RWPE1 (cell line): ENCODE measurements around the gene ZNF385B.

Source experiments
- CTCF ChIA-PET: fragments of 350-600 bp; sonication (Branson Sonifier 250); formaldehyde crosslinking; extraction: SDS; loops from one replicate; lab custom pipeline; 2021; lab: Yijun Ruan, JAX
- POLR2A ChIA-PET: fragments of 400-600 bp; formaldehyde crosslinking; extraction: SDS; loops from one replicate; lab custom pipeline; 2020; ENCODE audit warnings: antibody characterized with exemption; ENCODE audit not compliant: low non-redundant PET; lab: Yijun Ruan, JAX
- DNase-seq: peaks from one replicate; pipeline ENCODE4 v3.0.0; 2012; ENCODE audit warnings: low spot score
- H3K27ac ChIP-seq: fragments of 450-650 bp; 2 replicates; pipeline ENCODE4 v1.5.1; 2017
- TF ChIP-seq, protein P1 (sequence below): fragments of 450-650 bp; conservative IDR thresholded peaks from 2 replicates; pipeline ENCODE4 v1.5.1; 2017; ENCODE audit warnings: low read depth, mild to moderate bottlenecking

ZNF385B gene

DNA sequence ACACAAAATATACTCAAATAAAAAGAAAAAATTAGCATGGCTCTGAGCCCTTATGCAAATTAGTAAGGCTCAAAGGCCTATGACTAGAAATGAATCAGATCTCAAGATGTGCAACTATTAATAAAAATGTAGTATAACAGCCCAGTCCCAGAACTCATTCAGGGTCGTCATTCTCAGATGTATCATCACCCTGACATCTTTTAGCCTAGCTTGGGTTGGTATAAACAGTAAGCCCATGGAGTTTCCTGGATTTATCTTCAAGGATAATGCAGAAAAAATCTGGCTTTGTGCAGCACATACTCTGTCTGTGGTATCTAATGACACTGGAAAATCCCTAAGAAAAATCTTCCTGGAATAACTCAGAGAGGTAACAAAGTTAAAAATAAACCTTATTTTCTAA lies 239.3 kb downstream of the ZNF385B start:
- DNase-seq: no peak

GRCh38 chr2:179619947-179620467 lies 241.4 kb downstream of the ZNF385B start:
- TF ChIP-seq, protein P1, sequence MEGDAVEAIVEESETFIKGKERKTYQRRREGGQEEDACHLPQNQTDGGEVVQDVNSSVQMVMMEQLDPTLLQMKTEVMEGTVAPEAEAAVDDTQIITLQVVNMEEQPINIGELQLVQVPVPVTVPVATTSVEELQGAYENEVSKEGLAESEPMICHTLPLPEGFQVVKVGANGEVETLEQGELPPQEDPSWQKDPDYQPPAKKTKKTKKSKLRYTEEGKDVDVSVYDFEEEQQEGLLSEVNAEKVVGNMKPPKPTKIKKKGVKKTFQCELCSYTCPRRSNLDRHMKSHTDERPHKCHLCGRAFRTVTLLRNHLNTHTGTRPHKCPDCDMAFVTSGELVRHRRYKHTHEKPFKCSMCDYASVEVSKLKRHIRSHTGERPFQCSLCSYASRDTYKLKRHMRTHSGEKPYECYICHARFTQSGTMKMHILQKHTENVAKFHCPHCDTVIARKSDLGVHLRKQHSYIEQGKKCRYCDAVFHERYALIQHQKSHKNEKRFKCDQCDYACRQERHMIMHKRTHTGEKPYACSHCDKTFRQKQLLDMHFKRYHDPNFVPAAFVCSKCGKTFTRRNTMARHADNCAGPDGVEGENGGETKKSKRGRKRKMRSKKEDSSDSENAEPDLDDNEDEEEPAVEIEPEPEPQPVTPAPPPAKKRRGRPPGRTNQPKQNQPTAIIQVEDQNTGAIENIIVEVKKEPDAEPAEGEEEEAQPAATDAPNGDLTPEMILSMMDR: no peak
- ChIA-PET POLR2A (no interaction called here), CTCF (no interaction called here)
- DNase-seq: no peak
- no peak overlapping the region for H3K27ac ChIP-seq

More for the DNA sequence above, 239.3 kb downstream of the ZNF385B start:
- ChIA-PET CTCF (no interaction called here), POLR2A (no interaction called here)
- TF ChIP-seq, protein P1: no peak
- H3K27ac ChIP-seq: no peak overlapping the region

DNA sequence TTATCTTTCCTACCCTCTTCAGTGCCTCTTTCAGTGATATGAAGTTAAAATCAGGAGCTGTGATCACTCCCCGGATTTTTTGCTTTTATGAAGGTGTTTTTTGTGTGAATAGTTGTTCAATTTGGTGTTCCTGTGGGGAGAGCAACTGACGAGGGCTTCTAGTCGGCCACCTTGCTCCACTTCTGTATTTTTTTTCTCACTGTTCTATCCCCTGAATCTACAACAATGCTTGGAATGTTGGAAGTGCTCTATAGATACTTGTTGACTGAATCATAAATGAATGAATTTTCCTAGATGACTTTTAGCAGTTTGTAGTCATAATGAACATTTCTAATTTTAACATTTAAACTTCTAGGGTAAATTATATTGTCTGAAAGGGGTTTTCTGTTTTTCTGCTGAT lies 247.3 kb downstream of the ZNF385B start:
- TF ChIP-seq, protein P1: no peak
- DNase-seq: no peak
- ChIA-PET POLR2A (no interaction called here), CTCF (interaction anchor here (1.2 kb wide), 1 partner anchor 191 kb away, joined by 3 read pairs; no protein-coding TSS in a partner anchor)
- H3K27ac ChIP-seq: no peak overlapping the region

- CTCF ChIA-PET: interaction anchor here (0.8 to 1.2 kb wide), 2 partner anchors 93 to 191 kb away, joined by 3 read pairs; no protein-coding TSS in a partner anchor
- DNase-seq: no peak
- POLR2A ChIA-PET: no interaction called here
These were observed 247.7 kb downstream of the ZNF385B start for GRCh38 chr2:179613701-179614100.

DNA sequence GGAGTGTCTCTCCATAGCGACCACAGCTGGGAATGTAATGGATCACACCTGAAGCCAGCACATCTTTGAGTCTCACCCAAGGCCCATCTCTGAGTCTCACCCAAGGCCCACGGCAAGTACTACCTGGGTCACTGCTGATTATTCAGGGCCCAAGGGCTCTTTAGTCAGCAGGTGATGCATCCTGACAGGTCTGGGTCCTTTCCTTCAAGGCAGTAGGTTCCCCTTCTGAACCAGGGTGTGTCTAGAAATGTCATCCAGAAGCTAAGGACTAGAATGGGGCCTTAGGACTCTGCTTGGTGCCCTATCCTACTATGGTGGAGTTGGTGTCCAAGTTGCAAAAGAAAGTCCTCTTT lies 248.1 kb downstream of the ZNF385B start:
- CTCF ChIA-PET: interaction anchor here (0.8 to 1.2 kb wide), 2 partner anchors 92 to 190 kb away, joined by 3 read pairs; no protein-coding TSS in a partner anchor
- POLR2A ChIA-PET: no interaction called here
- TF ChIP-seq, protein P1: no peak
- no peak overlapping the region for H3K27ac ChIP-seq
- no peak for DNase-seq

More at GRCh38 chr2:179613701-179614100, 247.7 kb downstream of the ZNF385B start:
- TF ChIP-seq, protein P1: no peak
- no peak overlapping the region for H3K27ac ChIP-seq

DNA sequence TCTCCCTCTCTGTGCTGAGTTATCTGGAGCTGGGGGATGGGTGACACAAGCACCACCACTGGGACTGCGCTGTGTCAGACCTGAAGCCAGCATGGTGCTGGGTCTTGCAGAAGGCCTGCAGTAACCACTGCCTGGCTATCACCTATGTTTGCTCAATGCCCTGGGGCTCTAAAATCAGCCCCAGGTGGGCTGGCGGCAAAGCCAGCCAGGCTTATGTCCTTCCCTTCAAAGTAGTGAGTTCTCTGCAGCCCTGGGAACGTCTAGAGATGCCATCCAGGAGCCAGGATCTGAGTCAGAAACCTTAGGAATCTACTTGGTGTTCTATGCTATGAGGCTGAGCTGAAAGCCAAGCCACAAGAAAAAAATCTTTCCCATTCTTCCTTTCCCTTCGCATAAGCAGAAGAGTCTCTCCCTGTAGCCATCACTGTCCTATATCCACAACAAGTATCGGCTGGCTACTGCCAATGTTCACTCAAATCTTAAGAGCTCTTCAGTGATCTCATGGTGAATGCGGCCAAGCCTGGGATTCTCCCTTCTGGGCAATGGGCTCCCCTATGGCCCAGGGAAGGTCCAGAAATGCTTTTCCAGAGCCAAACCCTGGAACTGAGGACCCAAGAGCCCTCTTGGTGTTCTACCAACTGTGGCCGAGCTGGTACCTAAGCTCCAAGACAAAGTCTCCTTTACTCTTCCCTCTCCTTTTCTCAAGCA lies 248.7 kb downstream of the ZNF385B start:
- CTCF ChIA-PET: interaction anchor here (0.8 to 1.2 kb wide), 2 partner anchors 92 to 190 kb away, joined by 3 read pairs; no protein-coding TSS in a partner anchor
- TF ChIP-seq, protein P1: no peak
- H3K27ac ChIP-seq: no peak overlapping the region
- POLR2A ChIA-PET: no interaction called here
- DNase-seq: no peak
